Mammary epithelial cell (primary cell): Measurements from ENCODE around the gene BTC.

Experiments
- EZH2 ChIP-seq: IDR thresholded peaks from 2 replicates; pipeline ENCODE4 v1.6.1; 2012; ENCODE audit warnings: low read length, inconsistent platforms, borderline replicate concordance
- TF ChIP-seq, protein P1 (sequence below), 2 donors: IDR thresholded peaks in 1 of 2; conservative IDR thresholded peaks in 1 of 2; 2 replicates each; pipeline ENCODE4 v1.5.1; 2011 to 2012; ENCODE audit warnings: inconsistent platforms in 2 of 2, low read length in 2 of 2, mild to moderate bottlenecking in 2 of 2, control low read depth in 1 of 2, low read depth in 1 of 2; ENCODE audit not compliant: insufficient read depth in 1 of 2; ENCODE audit errors: extremely low read depth in 1 of 2

DNA sequence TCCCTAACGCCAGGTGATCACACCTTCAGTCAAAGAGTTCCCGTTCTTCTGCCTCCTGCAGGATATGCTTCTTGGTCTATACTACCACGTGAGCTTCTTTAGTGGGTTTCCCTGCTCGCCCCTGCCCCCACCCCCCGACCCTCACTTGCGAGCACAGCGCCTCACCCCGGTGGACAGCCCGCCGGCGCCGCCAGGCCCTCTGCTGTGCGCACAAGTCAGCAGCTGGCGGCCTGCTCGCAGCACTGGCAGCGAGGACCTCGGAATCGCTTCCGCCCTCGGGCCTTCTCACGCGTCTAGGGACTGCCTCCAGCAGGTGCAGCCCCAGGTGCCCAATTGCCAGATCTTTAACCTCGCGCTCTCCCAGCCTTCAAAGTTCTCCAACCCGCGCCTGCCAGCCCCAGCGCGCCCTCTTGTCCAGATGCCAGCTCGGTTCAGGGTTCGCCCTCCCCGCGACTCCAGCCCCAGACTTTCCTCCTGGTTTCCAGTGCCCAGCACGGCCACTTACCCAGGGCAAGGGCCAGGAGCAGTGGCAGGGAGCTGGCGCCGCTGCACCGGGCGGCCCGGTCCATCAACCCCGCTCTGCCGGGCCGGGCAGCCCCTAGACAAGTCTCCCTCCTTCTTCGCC, 454 bp downstream of the BTC start:
- TF ChIP-seq, protein P1, sequence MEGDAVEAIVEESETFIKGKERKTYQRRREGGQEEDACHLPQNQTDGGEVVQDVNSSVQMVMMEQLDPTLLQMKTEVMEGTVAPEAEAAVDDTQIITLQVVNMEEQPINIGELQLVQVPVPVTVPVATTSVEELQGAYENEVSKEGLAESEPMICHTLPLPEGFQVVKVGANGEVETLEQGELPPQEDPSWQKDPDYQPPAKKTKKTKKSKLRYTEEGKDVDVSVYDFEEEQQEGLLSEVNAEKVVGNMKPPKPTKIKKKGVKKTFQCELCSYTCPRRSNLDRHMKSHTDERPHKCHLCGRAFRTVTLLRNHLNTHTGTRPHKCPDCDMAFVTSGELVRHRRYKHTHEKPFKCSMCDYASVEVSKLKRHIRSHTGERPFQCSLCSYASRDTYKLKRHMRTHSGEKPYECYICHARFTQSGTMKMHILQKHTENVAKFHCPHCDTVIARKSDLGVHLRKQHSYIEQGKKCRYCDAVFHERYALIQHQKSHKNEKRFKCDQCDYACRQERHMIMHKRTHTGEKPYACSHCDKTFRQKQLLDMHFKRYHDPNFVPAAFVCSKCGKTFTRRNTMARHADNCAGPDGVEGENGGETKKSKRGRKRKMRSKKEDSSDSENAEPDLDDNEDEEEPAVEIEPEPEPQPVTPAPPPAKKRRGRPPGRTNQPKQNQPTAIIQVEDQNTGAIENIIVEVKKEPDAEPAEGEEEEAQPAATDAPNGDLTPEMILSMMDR (conservative IDR thresholded peaks at IDR 0.05 in 1 of 2, IDR thresholded peaks at IDR 0.05 in 1 of 2; ENCODE audit: extremely low read depth in 1 of 2, insufficient read depth in 1 of 2, low read depth in 1 of 2, low read length in 2 of 2) = peak; percentile 24 to 59
- TF ChIP-seq EZH2 = no peak
